Mesenteric fat pad (tissue), 1 donor: ENCODE measurements around the gene HLA-DRB1. TPM values are rescaled to one million over a fixed set of nuclear protein-coding genes. Genes with fewer than 3 reads are reported as not detected.
"Not testable (repeated sequence)": the region's sequence is repeated elsewhere in the genome, so short reads cannot be mapped to it uniquely, and the experiment has no call there.

Experiments used
- DNase-seq: peaks from one replicate; pipeline ENCODE4 v3.0.0-alpha.2; 2020; ENCODE audit warnings: low spot score
- long read RNA-seq: library from polyadenylated mRNA; unstranded; transcript quantifications from one replicate; pipeline ENCODE4 v2.0.0, GENCODE V29; 2020
- total RNA-seq: library from RNA; stranded (reverse); fragmentation: NEBNext Ultra II Directional; extraction: Animal tissue kit (Norgen Biotek cat#: 25700); gene quantifications from one replicate; pipeline ENCODE4 v1.2.1, GENCODE V29; 2021
- donor health status: DM: yes; HTN: yes; CAD: no.

Gene HLA-DRB1
- total RNA-seq, result 133 TPM
- long read RNA-seq, transcript HLA-DRB1-201 (6 exons, 1,229 nt), result major isoform, 236 of 362 reads
- long read RNA-seq, partial matches to known transcripts, result 21 of 362 reads
- long read RNA-seq, other reads (novel, unspliced or antisense), result 105 of 362 reads

GRCh38 chr6:32589596-32590449, at the start of gene HLA-DRB1:
HLA-DRB1 (minus strand) TSS chr6:32589848; CDS start chr6:32589742, 106 bp downstream.
- DNase-seq, result no peak

GRCh38 chr6:32638532-32639219, 49.0 kb upstream of the HLA-DRB1 start:
- DNase-seq, result no peak

GRCh38 chr6:32637883-32638282, 48.2 kb upstream of the HLA-DRB1 start:
- no peak for DNase-seq

GRCh38 chr6:32637219-32637880, 47.7 kb upstream of the HLA-DRB1 start, which contains the start of gene HLA-DQA1:
HLA-DQA1 (plus strand) TSS chr6:32637406; CDS start chr6:32637459, 53 bp downstream.
- no peak for DNase-seq

GRCh38 chr6:32635526-32636123, 46.0 kb upstream of the HLA-DRB1 start:
- no peak for DNase-seq

- not testable (repeated sequence) for DNase-seq
These were observed 40.1 kb upstream of the HLA-DRB1 start for GRCh38 chr6:32629793-32630192.

GRCh38 chr6:32627831-32628230, 38.2 kb upstream of the HLA-DRB1 start:
- DNase-seq, result no peak

GRCh38 chr6:32627249-32627648, 37.6 kb upstream of the HLA-DRB1 start:
- no peak for DNase-seq

- DNase-seq, result no peak
These were observed 35.5 kb upstream of the HLA-DRB1 start for GRCh38 chr6:32625137-32625536.

- DNase-seq, result no peak
These were observed 34.9 kb upstream of the HLA-DRB1 start for GRCh38 chr6:32624565-32624964.

GRCh38 chr6:32623693-32624092, 34.0 kb upstream of the HLA-DRB1 start:
- DNase-seq, result no peak

GRCh38 chr6:32622545-32623401, 33.1 kb upstream of the HLA-DRB1 start:
- no peak for DNase-seq

- no peak for DNase-seq
These were observed 31.7 kb upstream of the HLA-DRB1 start for GRCh38 chr6:32621372-32621771.

GRCh38 chr6:32617751-32618150, 28.1 kb upstream of the HLA-DRB1 start:
- no peak for DNase-seq

GRCh38 chr6:32615885-32616532, 26.4 kb upstream of the HLA-DRB1 start:
- DNase-seq, result no peak

- DNase-seq, result no peak
These were observed 24.9 kb upstream of the HLA-DRB1 start for GRCh38 chr6:32614366-32615081.

- DNase-seq, result no peak
These were observed 23.8 kb upstream of the HLA-DRB1 start for GRCh38 chr6:32613475-32613874.

GRCh38 chr6:32610682-32611296, 21.1 kb upstream of the HLA-DRB1 start:
- DNase-seq, result no peak
